Neuronal stem cell (in vitro differentiated cells): ENCODE measurements around the gene BTN2A1. TPM values are rescaled to one million over a fixed set of nuclear protein-coding genes. Genes with fewer than 3 reads are reported as not detected.

Experiments used
- DNase-seq: peaks from one replicate; pipeline ENCODE4 v3.0.0-alpha.2; 2013; ENCODE audit warnings: low spot score
- H2AFZ ChIP-seq: one replicate; pipeline ENCODE4 v1.6.1; 2013; ENCODE audit warnings: mild to moderate bottlenecking, low read length, inconsistent platforms
- H2AK5ac ChIP-seq: 2 replicates; pipeline ENCODE4 v1.6.1; 2013; ENCODE audit warnings: low read depth, mild to moderate bottlenecking, inconsistent platforms, low read length, moderate library complexity, mixed read lengths
- H2BK120ac ChIP-seq: 2 replicates; pipeline ENCODE4 v1.6.1; 2013; ENCODE audit warnings: low read depth, mild to moderate bottlenecking, inconsistent platforms, low read length, moderate library complexity, mixed read lengths
- H2BK12ac ChIP-seq: one replicate; pipeline ENCODE4 v1.6.1; 2013; ENCODE audit warnings: low read length, inconsistent platforms
- H2BK15ac ChIP-seq: 2 replicates; pipeline ENCODE4 v1.6.1; 2013; ENCODE audit warnings: mild to moderate bottlenecking, low read length, inconsistent platforms, mixed read lengths
- H2BK5ac ChIP-seq: one replicate; pipeline ENCODE4 v1.6.1; 2013; ENCODE audit warnings: inconsistent platforms, mild to moderate bottlenecking, low read length, moderate library complexity
- H3K14ac ChIP-seq: one replicate; pipeline ENCODE4 v1.6.1; 2013; ENCODE audit warnings: low read length, inconsistent platforms
- H3K18ac ChIP-seq: 2 replicates; pipeline ENCODE4 v1.6.1; 2013; ENCODE audit warnings: low read length, inconsistent platforms
- H3K23ac ChIP-seq: 2 replicates; pipeline ENCODE4 v1.6.1; 2013; ENCODE audit warnings: low read depth, mild to moderate bottlenecking, mixed read lengths, low read length, inconsistent platforms; ENCODE audit not compliant: poor library complexity
- H3K27ac ChIP-seq: replicated peaks from 3 replicates; pipeline ENCODE4 v1.5.1; 2013; ENCODE audit warnings: low read length, inconsistent platforms
- H3K27me3 ChIP-seq, 3 experiments: 2 replicates each; pipeline ENCODE4 v1.6.1; 2013; ENCODE audit warnings: low read length in 3 of 3, mild to moderate bottlenecking in 2 of 3, inconsistent platforms in 1 of 3, low read depth in 1 of 3, mixed read lengths in 1 of 3, moderate library complexity in 1 of 3; ENCODE audit not compliant: control insufficient read depth in 3 of 3, insufficient read depth in 3 of 3
- H3K36me3 ChIP-seq, 2 donors: replicated peaks in 1 of 2; 2 replicates each; pipeline ENCODE4 v1.6.1; 2013; ENCODE audit warnings: low read length in 2 of 2; ENCODE audit not compliant: control insufficient read depth in 2 of 2, insufficient read depth in 2 of 2
- H3K4ac ChIP-seq: 2 replicates; pipeline ENCODE4 v1.6.1; 2013; ENCODE audit warnings: inconsistent platforms, mild to moderate bottlenecking, low read length, moderate library complexity
- H3K4me1 ChIP-seq, 2 donors: 1 replicate in 1 of 2; 2 replicates in 1 of 2; pipeline ENCODE4 v1.6.1; 2013; ENCODE audit warnings: low read length in 2 of 2, low read depth in 1 of 2; ENCODE audit not compliant: control insufficient read depth in 2 of 2, insufficient read depth in 1 of 2
- H3K4me2 ChIP-seq: one replicate; pipeline ENCODE4 v1.6.1; 2013; ENCODE audit warnings: mild to moderate bottlenecking, low read length, inconsistent platforms; ENCODE audit not compliant: insufficient read depth, poor library complexity, severe bottlenecking
- H3K4me3 ChIP-seq, 2 donors: 2 replicates each; pipeline ENCODE4 v1.5.1; 2013; ENCODE audit warnings: low read length in 2 of 2, mild to moderate bottlenecking in 2 of 2, inconsistent platforms in 1 of 2, moderate library complexity in 1 of 2
- H3K79me1 ChIP-seq: one replicate; pipeline ENCODE4 v1.6.1; 2013; ENCODE audit warnings: low read depth, mild to moderate bottlenecking, inconsistent platforms, low read length, moderate library complexity
- H3K9ac ChIP-seq: one replicate; pipeline ENCODE4 v1.6.1; 2013; ENCODE audit warnings: mild to moderate bottlenecking, low read depth, low read length, inconsistent platforms; ENCODE audit not compliant: poor library complexity
- H3K9me3 ChIP-seq, 2 donors: replicated peaks in 1 of 2; 2 replicates each; pipeline versions ENCODE3 to v1.6.1; 2013; ENCODE audit warnings: low read length in 2 of 2, mild to moderate bottlenecking in 2 of 2, inconsistent platforms in 1 of 2, low read depth in 1 of 2, mixed read lengths in 1 of 2, moderate library complexity in 1 of 2; ENCODE audit not compliant: control insufficient read depth in 2 of 2, insufficient read depth in 1 of 2
- H4K8ac ChIP-seq: one replicate; pipeline ENCODE4 v1.6.1; 2013; ENCODE audit warnings: low read depth, mild to moderate bottlenecking, inconsistent platforms, low read length, moderate library complexity
- H4K91ac ChIP-seq: one replicate; pipeline ENCODE4 v1.6.1; 2013; ENCODE audit warnings: low read length, low read depth, mild to moderate bottlenecking, inconsistent platforms; ENCODE audit not compliant: poor library complexity
- WGBS, 2 donors: extraction: QIAGEN DNeasy Blood & Tissue Kit; methylation state at CpG; one replicate each; pipeline ENCODE4 v1.1.7; 2013; ENCODE audit warnings: missing lambda C conversion rate in 2 of 2, mixed read lengths in 1 of 2; ENCODE audit not compliant: insufficient read length in 2 of 2, insufficient replicate concordance in 1 of 2; ENCODE audit errors: extremely low coverage in 2 of 2; 5-methylcytosine and 5-hydroxymethylcytosine counted together
- polyA plus RNA-seq, 2 experiments: library from polyadenylated mRNA; stranded (reverse); fragments of 200-250 nt; gene quantifications; one replicate each; pipeline ENCODE4 v1.2.3, GENCODE V29; 2013

BTN2A1 gene
- polyA plus RNA-seq (2013, experiment 1 of 2), result 11.4 TPM
- 11.5 TPM for polyA plus RNA-seq (2013, experiment 2 of 2)

DNA sequence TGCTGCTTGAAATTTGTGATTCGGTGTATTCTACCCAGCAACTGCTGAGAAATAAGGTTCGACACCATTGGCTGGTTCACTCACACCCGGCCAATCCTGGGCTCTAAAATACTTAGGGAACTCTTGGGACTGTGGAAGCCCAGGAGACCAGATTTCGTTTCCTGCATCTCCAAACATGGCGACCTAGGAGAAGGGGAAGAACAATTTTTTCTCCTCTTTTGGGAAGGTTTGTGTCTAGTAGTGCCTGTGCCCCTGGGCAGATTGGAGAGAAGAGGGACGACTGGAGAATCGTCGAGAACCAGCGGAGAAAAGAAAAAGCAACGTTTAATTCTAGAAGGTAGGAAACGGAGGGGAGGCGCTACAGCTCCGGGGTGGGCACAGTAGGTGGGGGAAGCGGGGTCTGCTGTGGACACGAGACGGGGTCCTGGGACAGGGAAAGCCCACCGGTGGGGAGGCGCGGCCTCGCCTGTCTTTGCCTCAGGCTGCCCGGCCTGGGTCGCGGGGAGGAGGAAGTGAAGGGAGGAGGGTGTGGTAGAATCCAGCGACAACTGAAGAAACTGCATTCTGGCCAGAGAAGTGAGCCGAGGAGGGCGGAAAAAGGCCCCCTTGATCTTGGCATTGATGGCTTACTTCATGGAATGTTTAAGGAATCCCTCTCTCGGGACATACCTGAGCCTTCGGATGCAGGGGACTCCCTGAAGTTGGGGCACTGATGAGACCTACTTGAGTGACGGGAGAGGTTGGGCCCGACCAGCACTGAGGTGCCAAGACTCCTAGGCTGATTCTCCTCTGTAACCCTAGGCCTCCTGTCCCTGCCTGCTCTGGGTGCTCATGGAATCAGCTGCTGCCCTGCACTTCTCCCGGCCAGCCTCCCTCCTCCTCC, at the start of gene BTN2A1:
Gene BTN2A1 (plus strand): TSS at position 150 of the 883 bp plus-strand sequence. CDS start 682 bp downstream, at position 832.
- Histone ChIP-seq H2BK120ac (no peak within 1 kb of the TSS), H4K91ac (no peak within 1 kb of the TSS)

GRCh38 chr6:26408828-26409730, 48.7 kb upstream of the BTN2A1 start:
- no peak for DNase-seq
- Histone ChIP-seq H3K27me3 (no peaks in the 10 kb centered on the region), H3K36me3 (peaks cover 0 to 35% of the 10 kb centered on the region in 2 donors)

More for the DNA sequence above, at the start of gene BTN2A1:
- H4K8ac ChIP-seq, result no peak within 1 kb of the TSS
- DNase-seq, result peak; percentile 85
- peaks cover 6% of the 10 kb centered on the region for H3K79me1 ChIP-seq
- peak within 1 kb of the TSS; percentile 41 for H3K27ac ChIP-seq
- no peak within 1 kb of the TSS for H2BK12ac ChIP-seq
- H2AK5ac ChIP-seq, result no peak within 1 kb of the TSS
- peak within 1 kb of the TSS; percentile 88 for H3K18ac ChIP-seq
- H2BK15ac ChIP-seq, result peak within 1 kb of the TSS; percentile 22
- peak within 1 kb of the TSS; percentile 71 to 93 for H3K4me3 ChIP-seq
- H2AFZ ChIP-seq, result peak within 1 kb of the TSS; percentile 93
- peak within 1 kb of the TSS; percentile 93 for H3K9ac ChIP-seq
- peak within 1 kb of the TSS; percentile 63 for H3K4me2 ChIP-seq
- peak within 1 kb of the TSS; percentile 44 for H3K23ac ChIP-seq
- no peaks in the 10 kb centered on the region for H3K27me3 ChIP-seq
- WGBS, 2 donors, result no CpG with 5 or more reads among the region's 31 CpGs
- no peak within 1 kb of the TSS for H3K14ac ChIP-seq
- peaks cover 16 to 41% of the 10 kb centered on the region in 2 donors for H3K36me3 ChIP-seq
- H3K4me1 ChIP-seq, result peaks cover 3 to 4% of the 10 kb centered on the region in 2 donors
- no peak within 1 kb of the TSS for H3K4ac ChIP-seq
- H2BK5ac ChIP-seq, result peak within 1 kb of the TSS; percentile 40
- H3K9me3 ChIP-seq, result no peaks in the 10 kb centered on the region

DNA sequence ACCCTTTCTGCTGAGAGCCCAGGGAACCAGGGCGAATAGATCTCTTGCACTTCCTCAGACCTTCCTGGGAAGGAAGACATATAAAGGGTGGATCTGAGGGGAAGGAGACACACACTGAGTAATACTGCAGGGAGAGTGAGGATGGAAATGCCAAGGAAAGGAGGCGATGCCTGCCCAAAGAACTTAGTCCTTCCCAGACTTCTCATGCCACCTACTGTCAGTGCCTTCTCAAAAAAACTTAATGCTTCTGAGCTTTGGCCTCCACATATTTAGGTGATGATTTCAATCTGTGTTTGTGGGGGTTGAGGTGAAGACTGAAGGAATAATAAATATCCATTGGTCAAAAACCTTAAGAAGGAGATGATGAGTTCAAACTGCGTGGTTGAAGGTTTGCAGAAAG, 46.0 kb upstream of the BTN2A1 start:
- no peak overlapping the region for H3K4ac ChIP-seq
- no peak overlapping the region for H2BK5ac ChIP-seq
- no peak overlapping the region for H3K23ac ChIP-seq
- no peaks in the 10 kb centered on the region for H3K9me3 ChIP-seq
- H3K14ac ChIP-seq, result no peak overlapping the region
- H4K91ac ChIP-seq, result no peak overlapping the region
- no peak overlapping the region for H3K18ac ChIP-seq
- WGBS, 2 donors, result no CpG with 5 or more reads among the region's 3 CpGs
- H3K36me3 ChIP-seq, result peaks cover 0 to 28% of the 10 kb centered on the region in 2 donors
- H3K4me3 ChIP-seq, result no peak overlapping the region
- H3K27me3 ChIP-seq, result no peaks in the 10 kb centered on the region
- no peak overlapping the region for H3K9ac ChIP-seq
- H2AK5ac ChIP-seq, result no peak overlapping the region
- no peak for DNase-seq
- no peak overlapping the region for H2BK120ac ChIP-seq
- no peak overlapping the region for H4K8ac ChIP-seq
- no peak overlapping the region for H2AFZ ChIP-seq
- H3K4me2 ChIP-seq, result no peak overlapping the region
- no peaks in the 10 kb centered on the region for H3K4me1 ChIP-seq
- no peak overlapping the region for H2BK15ac ChIP-seq
- H3K79me1 ChIP-seq, result no peaks in the 10 kb centered on the region
- no peak overlapping the region for H3K27ac ChIP-seq
- H2BK12ac ChIP-seq, result no peak overlapping the region

More at GRCh38 chr6:26408828-26409730, 48.7 kb upstream of the BTN2A1 start:
- Histone ChIP-seq H3K9me3 (no peaks in the 10 kb centered on the region), H3K79me1 (no peaks in the 10 kb centered on the region), H2AK5ac (peak overlapping the region; percentile 31), H2AFZ (no peak overlapping the region), H3K4me2 (no peak overlapping the region), H3K4me3 (no peak overlapping the region), H4K91ac (no peak overlapping the region), H2BK5ac (no peak overlapping the region), H4K8ac (no peak overlapping the region), H3K9ac (no peak overlapping the region), H3K4me1 (no peaks in the 10 kb centered on the region), H3K27ac (no peak overlapping the region), H3K23ac (no peak overlapping the region), H2BK120ac (no peak overlapping the region), H2BK15ac (no peak overlapping the region), H3K4ac (no peak overlapping the region), H3K18ac (peak overlapping the region; percentile 21), H3K14ac (no peak overlapping the region), H2BK12ac (no peak overlapping the region)
- WGBS, 2 donors, result no CpG with 5 or more reads among the region's 10 CpGs
